Measurements from ENCODE around the gene RASSF7. TPM values are rescaled to one million over a fixed set of nuclear protein-coding genes. Genes with fewer than 3 reads are reported as not detected.

The RASSF7 gene
- polyA plus RNA-seq, 2 of the 4 experiments (the other 2 are of a cell fraction), result 18.4 to 30.7 TPM

- CTCF ChIA-PET, result interaction anchor here (0.7 to 1.1 kb wide), 2 partner anchors 28 to 1321 kb away, joined by 3 read pairs; no protein-coding TSS in a partner anchor
- WGBS (ENCODE audit: missing lambda C conversion rate), result 0% methylated on average over 3 of the region's 67 CpGs
- DNase-seq (ENCODE audit: low read depth in 1 of 2, low spot score in 1 of 2) (peak; percentile 78 to 81), FAIRE-seq (no peak), ATAC-seq (peak; percentile 30 to 55; a peak in 5 of 6 replicates)
- POLR2A ChIA-PET, result interaction anchor here (0.6 kb wide), 1 partner anchor 15 kb away, joined by 3 read pairs; the partner anchor contains the start of gene PHRF1
- Histone ChIP-seq H3K9me3 (no peaks in the 10 kb centered on the region), H3K4me3 (peak overlapping the region; percentile 86), H3K27ac (peak overlapping the region; percentile 90 to 94), H3K4me2 (peak overlapping the region; percentile 90), H3K4me1 (peaks cover 20% of the 10 kb centered on the region)
- TF ChIP-seq EP300 (IDR thresholded peaks at IDR 0.05) (no peak), MAZ (IDR thresholded peaks at IDR 0.05; ENCODE audit: borderline replicate concordance, low read depth, low read length) (0 out of 2 replicates have a peak, but pooled peaks have one; percentile 37), BCL3 (IDR thresholded peaks at IDR 0.05) (0 out of 3 replicates have a peak, but pooled peaks have one; percentile 10), MAX (IDR thresholded peaks at IDR 0.05) (peak; percentile 49), SREBF2 (IDR thresholded peaks at IDR 0.05) (no peak), MYC (IDR thresholded peaks at IDR 0.05; ENCODE audit: borderline replicate concordance, low read length) (0 out of 2 replicates have a peak, but pooled peaks have one; percentile 42)
Measured at GRCh38 chr11:561148-562003, 606 bp downstream of the RASSF7 start.

DNA sequence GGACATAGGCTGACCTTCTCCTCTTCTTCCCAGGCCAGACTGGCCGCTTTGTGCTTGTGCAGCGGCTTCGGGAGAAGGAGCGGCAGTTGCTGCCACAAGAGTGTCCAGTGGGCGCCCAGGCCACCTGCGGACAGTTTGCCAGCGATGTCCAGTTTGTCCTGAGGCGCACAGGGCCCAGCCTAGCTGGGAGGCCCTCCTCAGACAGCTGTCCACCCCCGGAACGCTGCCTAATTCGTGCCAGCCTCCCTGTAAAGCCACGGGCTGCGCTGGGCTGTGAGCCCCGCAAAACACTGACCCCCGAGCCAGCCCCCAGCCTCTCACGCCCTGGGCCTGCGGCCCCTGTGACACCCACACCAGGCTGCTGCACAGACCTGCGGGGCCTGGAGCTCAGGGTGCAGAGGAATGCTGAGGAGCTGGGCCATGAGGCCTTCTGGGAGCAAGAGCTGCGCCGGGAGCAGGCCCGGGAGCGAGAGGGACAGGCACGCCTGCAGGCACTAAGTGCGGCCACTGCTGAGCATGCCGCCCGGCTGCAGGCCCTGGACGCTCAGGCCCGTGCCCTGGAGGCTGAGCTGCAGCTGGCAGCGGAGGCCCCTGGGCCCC is 1.4 kb downstream of the RASSF7 start:
- ATAC-seq (no peak), DNase-seq (ENCODE audit: low read depth in 1 of 2, low spot score in 1 of 2) (no peak), FAIRE-seq (no peak)
- Histone ChIP-seq H3K27ac (peak overlapping the region; percentile 90 to 94), H3K4me1 (peaks cover 20% of the 10 kb centered on the region), H3K4me3 (peak overlapping the region; percentile 86), H3K4me2 (peak overlapping the region; percentile 90), H3K9me3 (no peaks in the 10 kb centered on the region)
- ChIA-PET POLR2A (interaction anchor here (0.6 kb wide), 1 partner anchor 14 kb away, joined by 3 read pairs; the partner anchor contains the start of gene PHRF1), CTCF (interaction anchor here (1.1 to 8.3 kb wide), 3 partner anchors 7 to 27 kb away, joined by 3 to 66 read pairs (median 6); no protein-coding TSS in a partner anchor)
- WGBS (ENCODE audit: missing lambda C conversion rate), result 97% methylated on average over 13 of the region's 29 CpGs
- TF ChIP-seq TP53 (CRISPR knock-in tag; IDR thresholded peaks at IDR 0.05) (no peak), BHLHE40 (IDR thresholded peaks at IDR 0.05; ENCODE audit: low read depth, low read length) (no peak), BCL3 (IDR thresholded peaks at IDR 0.05) (no peak), SMC3 (IDR thresholded peaks at IDR 0.05) (no peak), HMGXB4 (CRISPR knock-in tag; IDR thresholded peaks at IDR 0.05; ENCODE audit: borderline replicate concordance) (no peak), RAD21 (conservative IDR thresholded peaks at IDR 0.05 in 1 of 2, IDR thresholded peaks at IDR 0.05 in 1 of 2) (no peak), HOXB13 (CRISPR knock-in tag; IDR thresholded peaks at IDR 0.05; ENCODE audit: low read depth) (no peak), EHMT2 (IDR thresholded peaks at IDR 0.05; ENCODE audit: low read depth) (no peak), HOXB5 (CRISPR knock-in tag; IDR thresholded peaks at IDR 0.05) (no peak), CBX2 (IDR thresholded peaks at IDR 0.05; ENCODE audit: borderline replicate concordance, low read depth) (no peak), CHD4 (IDR thresholded peaks at IDR 0.05; ENCODE audit: borderline replicate concordance) (no peak), ZNF302 (CRISPR knock-in tag; IDR thresholded peaks at IDR 0.05) (no peak), CEBPB (IDR thresholded peaks at IDR 0.05) (no peak), FOSB (CRISPR knock-in tag; IDR thresholded peaks at IDR 0.05) (no peak), RFX5 (IDR thresholded peaks at IDR 0.05) (no peak), HEYL (CRISPR knock-in tag; IDR thresholded peaks at IDR 0.05) (no peak)
